Gastroesophageal sphincter (tissue), 4 donors: ENCODE data around the gene GNB5. TPM values are rescaled to one million over a fixed set of nuclear protein-coding genes. Genes with fewer than 3 reads are reported as not detected.
"Not testable (repeated sequence)": the region's sequence is repeated elsewhere in the genome, so short reads cannot be mapped to it uniquely, and the experiment has no call there.

Experiments
- ATAC-seq: fragments of 150-250 bp; one replicate; pipeline ENCODE4 v1.9.1; 2016; ENCODE audit warnings: mild to moderate bottlenecking, moderate library complexity
- H3K27ac ChIP-seq, 4 donors: fragments of 200-600 bp; sonication (generic) in 3 of 4; 1 replicate in 3 of 4; 2 replicates in 1 of 4; pipeline ENCODE4 v1.5.1; 2016 to 2019
- H3K27me3 ChIP-seq: fragments of 200-600 bp; sonication (generic); one replicate; pipeline ENCODE4 v1.5.1; 2019
- H3K36me3 ChIP-seq, 2 donors: fragments of 200-600 bp; sonication (generic); one replicate each; pipeline ENCODE4 v1.5.1; 2019; ENCODE audit warnings: control low read depth in 1 of 2
- H3K4me1 ChIP-seq, 3 donors: fragments of 200-600 bp; sonication (generic); 1 replicate in 2 of 3; 2 replicates in 1 of 3; pipeline ENCODE4 v1.5.1; 2016 to 2019; ENCODE audit warnings: control low read depth in 2 of 3
- H3K4me3 ChIP-seq, 2 donors: fragments of 200-600 bp; sonication (generic); one replicate each; pipeline ENCODE4 v1.5.1; 2019; ENCODE audit warnings: mild to moderate bottlenecking in 1 of 2, moderate library complexity in 1 of 2
- H3K9me3 ChIP-seq, 3 donors: fragments of 200-600 bp; sonication (generic); one replicate each; pipeline ENCODE4 v1.5.1; 2017 to 2019; ENCODE audit warnings: control low read depth in 2 of 3
- EP300 ChIP-seq: sonication (generic); formaldehyde crosslinking; IDR thresholded peaks from one replicate; pipeline ENCODE4 v1.6.1; 2017; ENCODE audit warnings: antibody characterized with exemption, mild to moderate bottlenecking
- POLR2A ChIP-seq, 2 donors: fragments of 450-650 bp; IDR thresholded peaks; one replicate each; pipeline ENCODE4 v1.6.1; 2017; ENCODE audit warnings: antibody characterized with exemption in 2 of 2, mild to moderate bottlenecking in 2 of 2, moderate library complexity in 1 of 2
- POLR2AphosphoS5 ChIP-seq: sonication (generic); formaldehyde crosslinking; IDR thresholded peaks from one replicate; pipeline ENCODE4 v1.6.1; 2017; ENCODE audit warnings: antibody characterized with exemption
- WGBS, 2 donors: methylation state at CpG; one replicate each; pipeline ENCODE4 v1.1.5; 2018; ENCODE audit warnings: low coverage in 1 of 2; 5-methylcytosine and 5-hydroxymethylcytosine counted together
- total RNA-seq, 4 donors: library from RNA; depleted of rRNA; stranded (reverse); fragments of >200 nt; gene quantifications; one replicate each; pipeline ENCODE4 v1.1.0, GENCODE V29; 2016
- TF ChIP-seq, protein P1 (sequence below), 4 experiments: fragments of 200-600 bp in 2 of 4; fragments of 450-650 bp in 2 of 4; sonication (generic) in 1 of 4; IDR thresholded peaks; one replicate each; pipeline ENCODE4 v1.5.1; 2017 to 2019; ENCODE audit warnings: antibody characterized with exemption in 4 of 4, mild to moderate bottlenecking in 2 of 4, moderate library complexity in 2 of 4

Gene GNB5
- total RNA-seq, 4 donors from 2014 or later = 37.8 to 57.3 (median 47.9) TPM

GRCh38 chr15:52172869-52173268 is 18.3 kb downstream of the GNB5 start:
- no peaks in the 10 kb centered on the region for H3K36me3 ChIP-seq
- no peaks in the 10 kb centered on the region for H3K27me3 ChIP-seq
- H3K9me3 ChIP-seq = no peaks in the 10 kb centered on the region
- no peak for ATAC-seq
- WGBS, 2 donors = 60 to 73% methylated on average over 2 of the region's 2 CpGs
- TF ChIP-seq POLR2A (IDR thresholded peaks at IDR 0.05) = no peak
- TF ChIP-seq, protein P1, sequence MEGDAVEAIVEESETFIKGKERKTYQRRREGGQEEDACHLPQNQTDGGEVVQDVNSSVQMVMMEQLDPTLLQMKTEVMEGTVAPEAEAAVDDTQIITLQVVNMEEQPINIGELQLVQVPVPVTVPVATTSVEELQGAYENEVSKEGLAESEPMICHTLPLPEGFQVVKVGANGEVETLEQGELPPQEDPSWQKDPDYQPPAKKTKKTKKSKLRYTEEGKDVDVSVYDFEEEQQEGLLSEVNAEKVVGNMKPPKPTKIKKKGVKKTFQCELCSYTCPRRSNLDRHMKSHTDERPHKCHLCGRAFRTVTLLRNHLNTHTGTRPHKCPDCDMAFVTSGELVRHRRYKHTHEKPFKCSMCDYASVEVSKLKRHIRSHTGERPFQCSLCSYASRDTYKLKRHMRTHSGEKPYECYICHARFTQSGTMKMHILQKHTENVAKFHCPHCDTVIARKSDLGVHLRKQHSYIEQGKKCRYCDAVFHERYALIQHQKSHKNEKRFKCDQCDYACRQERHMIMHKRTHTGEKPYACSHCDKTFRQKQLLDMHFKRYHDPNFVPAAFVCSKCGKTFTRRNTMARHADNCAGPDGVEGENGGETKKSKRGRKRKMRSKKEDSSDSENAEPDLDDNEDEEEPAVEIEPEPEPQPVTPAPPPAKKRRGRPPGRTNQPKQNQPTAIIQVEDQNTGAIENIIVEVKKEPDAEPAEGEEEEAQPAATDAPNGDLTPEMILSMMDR (IDR thresholded peaks at IDR 0.05) = no peak
- no peak for TF ChIP-seq EP300
- no peak for TF ChIP-seq POLR2AphosphoS5
- no peak overlapping the region for H3K4me3 ChIP-seq
- H3K4me1 ChIP-seq = peaks cover 0 to 4% (median 0%) of the 10 kb centered on the region in 3 donors
- H3K27ac ChIP-seq = no peak overlapping the region

- no peak for ATAC-seq
- WGBS, 2 donors = 6 to 50% methylated on average over 1 of the region's 1 CpG
- no peaks in the 10 kb centered on the region for H3K36me3 ChIP-seq
- no peak overlapping the region for H3K4me3 ChIP-seq
- H3K4me1 ChIP-seq = peaks cover 0 to 4% (median 0%) of the 10 kb centered on the region in 3 donors
- H3K27me3 ChIP-seq = no peaks in the 10 kb centered on the region
- no peak overlapping the region for H3K27ac ChIP-seq
- TF ChIP-seq, protein P1 (IDR thresholded peaks at IDR 0.05) = no peak
- TF ChIP-seq POLR2AphosphoS5 = no peak
- TF ChIP-seq EP300 = no peak
- TF ChIP-seq POLR2A (IDR thresholded peaks at IDR 0.05) = no peak
- H3K9me3 ChIP-seq = no peaks in the 10 kb centered on the region
Observed at GRCh38 chr15:52171807-52172206, 19.4 kb downstream of the GNB5 start.

GRCh38 chr15:52171386-52171785 is 19.8 kb downstream of the GNB5 start:
- H3K4me1 ChIP-seq = peaks cover 0 to 4% (median 0%) of the 10 kb centered on the region in 3 donors
- no peak for ATAC-seq
- H3K9me3 ChIP-seq = no peaks in the 10 kb centered on the region
- TF ChIP-seq POLR2AphosphoS5 (no peak), EP300 (no peak), POLR2A (IDR thresholded peaks at IDR 0.05) (no peak)
- TF ChIP-seq, protein P1 (IDR thresholded peaks at IDR 0.05) = no peak
- H3K36me3 ChIP-seq = no peaks in the 10 kb centered on the region
- H3K27ac ChIP-seq = no peak overlapping the region
- no peaks in the 10 kb centered on the region for H3K27me3 ChIP-seq
- H3K4me3 ChIP-seq = no peak overlapping the region
- 9 to 29% methylated on average over 1 to 4 of the region's 4 CpGs for WGBS, 2 donors

- not testable (repeated sequence) for H3K4me3 ChIP-seq, H3K4me1 ChIP-seq, H3K9me3 ChIP-seq, ATAC-seq, H3K36me3 ChIP-seq, H3K27ac ChIP-seq, H3K27me3 ChIP-seq
- WGBS, 2 donors = 89 to 100% methylated on average over 1 to 3 of the region's 3 CpGs
Observed at GRCh38 chr15:52170199-52170598, 21.0 kb downstream of the GNB5 start.

DNA sequence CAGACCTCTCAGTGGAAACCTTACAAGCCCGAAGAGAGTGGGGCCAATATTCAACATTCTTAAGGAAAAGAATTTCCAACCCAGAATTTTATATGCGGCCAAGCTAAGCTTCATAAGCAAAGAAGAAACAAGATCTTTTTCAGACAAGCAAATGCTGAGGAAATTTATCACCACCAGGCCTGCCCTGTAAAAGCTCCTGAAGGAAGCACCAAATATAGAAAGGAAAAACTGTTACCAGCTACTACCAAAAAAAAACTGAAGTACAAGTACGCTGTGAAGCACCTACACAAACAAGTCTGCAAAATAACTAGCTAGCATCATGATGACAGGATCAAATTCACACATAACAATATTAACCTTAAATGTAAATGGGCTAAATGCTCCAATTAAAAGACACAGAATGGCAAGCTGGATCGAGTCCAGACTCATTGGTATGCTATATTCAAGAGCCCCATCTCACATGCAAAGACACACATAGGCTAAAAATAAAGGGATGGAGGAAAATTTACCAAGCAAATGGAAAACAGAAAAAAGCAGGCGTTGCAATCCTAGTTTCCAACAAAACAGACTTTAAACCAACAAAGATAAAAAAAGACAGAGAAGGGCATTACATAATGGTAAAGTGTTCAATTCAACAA is 25.6 kb downstream of the GNB5 start:
- WGBS, 2 donors = 78 to 84% methylated on average over 4 to 5 of the region's 5 CpGs
- H3K27ac ChIP-seq, H3K4me3 ChIP-seq, H3K4me1 ChIP-seq, ATAC-seq, H3K27me3 ChIP-seq, H3K9me3 ChIP-seq: not testable (repeated sequence)
- H3K36me3 ChIP-seq = peaks cover 0 to 27% of the 10 kb centered on the region in 2 donors

- H3K27ac ChIP-seq = no peak overlapping the region
- H3K4me3 ChIP-seq = no peak overlapping the region
- H3K4me1 ChIP-seq = no peaks in the 10 kb centered on the region
- TF ChIP-seq POLR2A (IDR thresholded peaks at IDR 0.05) (no peak), EP300 (no peak), POLR2AphosphoS5 (no peak)
- TF ChIP-seq, protein P1 (IDR thresholded peaks at IDR 0.05) = no peak
- peaks cover 0 to 34% of the 10 kb centered on the region in 2 donors for H3K36me3 ChIP-seq
- WGBS, 2 donors = 86 to 95% methylated on average over 2 of the region's 2 CpGs
- no peaks in the 10 kb centered on the region for H3K9me3 ChIP-seq
- no peak for ATAC-seq
- H3K27me3 ChIP-seq = no peaks in the 10 kb centered on the region
Observed at GRCh38 chr15:52164631-52165265, 26.4 kb downstream of the GNB5 start.
